ENCODE results near the gene RSRC1.
"Not testable (repeated sequence)": the region's sequence is repeated elsewhere in the genome, so short reads cannot be mapped to it uniquely, and the experiment has no call there.

RSRC1 gene

GRCh38 chr3:158531334-158531733 lies 421.4 kb downstream of the RSRC1 start:
- DNase-seq (ENCODE audit: low read depth): no peak

DNA sequence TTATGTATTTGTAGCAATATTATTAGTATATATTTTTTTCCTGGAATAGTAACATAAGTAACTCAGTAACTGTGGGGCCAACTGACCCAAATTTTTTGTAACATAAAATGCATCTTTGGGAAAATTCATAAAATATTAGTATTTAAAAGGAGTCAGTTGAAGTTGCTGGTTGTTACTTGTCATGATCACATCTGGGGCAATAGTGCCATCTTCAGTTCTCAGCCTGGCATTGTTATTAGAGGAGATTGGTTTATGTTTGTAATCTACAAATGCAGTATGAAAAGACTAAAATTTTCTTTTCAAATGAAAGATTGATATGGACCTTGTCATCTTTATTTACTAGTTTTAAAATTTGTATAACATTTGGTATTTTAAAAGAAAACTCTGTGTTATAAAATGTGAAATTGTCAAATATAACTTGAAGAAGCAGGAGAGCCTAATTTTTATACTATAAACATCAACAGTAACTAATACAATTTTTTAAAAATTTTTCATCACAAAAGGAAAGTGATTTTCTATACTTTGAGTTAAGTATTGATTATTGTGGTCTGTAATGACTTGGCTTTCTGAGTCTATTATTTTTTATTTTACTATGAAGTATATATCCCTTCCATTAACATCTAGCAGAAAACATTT lies 422.3 kb downstream of the RSRC1 start:
- DNase-seq (ENCODE audit: low read depth): peak; percentile 63

DNA sequence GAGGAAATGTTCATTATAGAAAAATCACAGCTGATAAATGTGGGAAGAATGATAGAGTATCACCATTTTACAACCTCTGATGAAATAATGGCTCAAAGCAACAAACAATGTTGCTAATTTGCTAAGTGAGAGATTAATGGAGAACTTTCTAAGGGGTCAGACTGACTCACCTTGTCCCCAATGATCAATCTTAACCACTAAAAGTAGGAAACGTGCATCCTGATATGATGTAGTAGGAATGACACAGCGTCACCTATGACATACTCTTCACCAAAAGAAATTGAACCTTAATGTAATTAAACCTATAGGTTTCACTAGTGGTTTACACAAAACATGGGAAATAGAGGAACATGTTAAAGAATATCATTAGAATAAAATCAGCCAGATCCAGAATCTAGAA lies 426.0 kb downstream of the RSRC1 start:
- DNase-seq (ENCODE audit: low read depth): no peak

DNA sequence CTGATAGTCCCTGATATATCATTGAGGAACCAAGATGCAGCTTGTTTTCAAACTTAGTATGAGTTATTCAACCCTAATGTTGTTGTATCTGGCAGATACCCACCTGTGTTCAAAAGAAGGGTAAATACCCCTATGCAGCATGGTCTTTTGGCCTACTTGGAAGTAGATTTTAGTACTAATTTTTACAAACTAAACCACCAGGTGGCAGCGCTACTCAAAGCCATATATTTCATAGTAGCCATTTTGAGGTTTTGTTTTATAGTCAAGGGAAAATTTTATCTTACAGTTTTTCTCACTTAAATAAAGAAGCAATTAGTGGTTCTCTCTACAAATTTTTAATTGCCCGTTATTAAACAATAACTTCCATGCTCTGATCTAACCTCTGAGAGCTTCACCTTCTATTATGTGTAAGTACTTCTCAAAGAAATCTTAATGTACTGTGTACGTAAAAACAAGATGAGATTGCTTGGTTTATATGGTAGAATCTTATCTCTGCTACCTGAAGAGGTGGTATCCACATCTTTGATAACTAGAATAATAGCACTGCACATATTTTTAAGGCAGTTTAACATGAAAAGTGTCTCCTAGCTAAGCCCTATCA lies 429.6 kb downstream of the RSRC1 start:
- peak; percentile 71 for DNase-seq (ENCODE audit: low read depth)

DNA sequence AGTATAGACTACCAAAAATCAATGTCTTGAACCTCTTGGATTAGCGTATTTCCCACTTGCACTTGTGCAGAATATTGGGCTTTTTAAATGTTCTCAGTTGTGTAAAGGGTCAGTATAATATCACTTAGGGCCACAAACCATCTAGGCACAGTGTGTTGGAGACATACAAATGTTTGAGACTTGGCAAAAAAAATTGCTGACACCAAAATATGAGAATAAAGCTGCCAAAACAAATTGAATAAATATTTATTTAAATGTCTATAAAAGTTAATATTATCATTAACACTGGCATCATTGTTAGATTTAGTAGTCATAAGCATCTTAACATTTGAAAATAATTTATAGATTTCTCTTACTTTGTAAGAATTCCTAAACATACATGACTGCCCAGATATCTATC lies 430.2 kb downstream of the RSRC1 start:
- DNase-seq (ENCODE audit: low read depth): no peak

DNA sequence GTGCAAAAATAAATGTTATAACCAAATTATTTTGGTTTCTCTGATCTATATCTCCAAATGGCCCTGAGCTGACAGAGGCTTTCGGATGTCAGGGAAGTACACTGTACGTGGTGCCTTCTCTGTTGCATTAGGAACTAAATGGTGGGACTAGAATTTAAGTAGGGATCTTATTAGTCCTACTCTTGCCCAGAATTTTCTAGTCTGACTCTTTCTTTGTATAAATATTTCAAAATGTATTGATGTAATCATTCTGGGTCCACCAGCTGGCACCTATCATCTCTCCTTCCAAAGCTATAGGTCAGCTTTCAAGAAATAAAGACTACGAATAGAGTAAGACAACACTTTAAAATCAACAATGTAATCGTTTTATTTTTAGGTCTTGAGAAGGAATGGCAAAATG lies 438.8 kb downstream of the RSRC1 start:
- DNase-seq (ENCODE audit: low read depth): no peak

DNA sequence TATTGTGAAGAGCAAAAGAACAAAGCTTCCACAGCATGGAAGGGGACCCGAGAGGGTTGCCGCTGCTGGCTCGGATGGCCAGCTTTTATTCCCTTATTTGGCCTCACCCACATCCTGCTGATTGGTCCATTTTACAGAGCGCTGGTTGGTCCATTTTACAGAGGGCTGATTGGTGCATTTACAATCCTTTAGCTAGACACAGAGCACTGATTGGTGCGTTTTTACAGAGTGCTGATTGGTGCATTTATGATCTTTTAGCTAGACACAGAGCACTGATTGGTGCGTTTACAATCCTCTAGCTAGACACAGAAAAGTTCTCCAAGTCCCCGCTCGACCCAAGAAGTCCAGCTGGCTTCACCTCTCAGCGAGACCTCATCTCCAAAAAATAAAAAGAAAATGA lies 440.0 kb downstream of the RSRC1 start:
- not testable (repeated sequence) for DNase-seq (ENCODE audit: low read depth)

GRCh38 chr3:158552124-158552523 lies 442.2 kb downstream of the RSRC1 start:
- DNase-seq (ENCODE audit: low read depth): no peak

DNA sequence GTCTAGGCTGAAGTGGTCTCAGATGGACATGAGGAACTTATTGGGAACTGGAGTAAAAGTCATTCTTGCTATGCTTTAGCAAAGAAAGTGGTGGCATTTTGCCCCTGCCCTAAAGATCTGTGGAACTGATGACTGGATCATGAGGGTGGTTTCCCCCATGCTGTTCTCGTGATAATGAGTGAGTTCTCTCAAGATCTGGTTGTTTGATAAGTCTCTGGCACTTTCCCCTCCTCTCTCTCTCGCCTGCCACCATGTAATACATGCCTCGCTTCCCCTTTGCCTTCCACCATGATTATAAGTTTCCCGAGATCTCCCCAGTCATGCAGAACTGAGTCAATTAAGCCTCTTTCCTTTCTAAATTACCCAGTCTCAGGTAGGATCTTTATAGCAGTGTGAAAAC lies 449.6 kb downstream of the RSRC1 start:
- no peak for DNase-seq (ENCODE audit: low read depth)

GRCh38 chr3:158560979-158561378 lies 451.1 kb downstream of the RSRC1 start:
- no peak for DNase-seq (ENCODE audit: low read depth)

- DNase-seq (ENCODE audit: low read depth): no peak
Observed at GRCh38 chr3:158562674-158563073, 452.8 kb downstream of the RSRC1 start.

GRCh38 chr3:158563076-158563475 lies 453.2 kb downstream of the RSRC1 start:
- DNase-seq (ENCODE audit: low read depth): no peak

DNA sequence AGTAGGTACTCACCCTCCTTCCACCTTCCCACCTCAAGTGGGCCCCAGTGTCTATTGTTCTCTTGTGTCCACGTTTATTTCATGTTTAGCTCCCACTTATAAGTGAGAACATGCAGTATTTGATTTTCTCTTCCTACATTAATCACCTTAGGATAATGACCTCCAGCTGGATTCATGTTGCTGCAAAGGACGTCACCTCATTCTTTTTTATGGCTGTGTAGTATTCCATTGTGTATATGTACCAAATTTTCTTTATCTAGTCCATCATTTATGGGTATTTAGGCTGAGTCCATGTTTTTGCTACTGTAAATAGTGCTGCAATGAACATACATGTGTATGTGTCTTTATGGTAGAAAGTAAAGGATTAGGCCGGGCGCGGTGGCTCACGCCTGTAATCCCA lies 455.2 kb downstream of the RSRC1 start:
- DNase-seq (ENCODE audit: low read depth): no peak

- DNase-seq (ENCODE audit: low read depth): peak; percentile 60
Observed at GRCh38 chr3:158568784-158569183, 458.9 kb downstream of the RSRC1 start.

DNA sequence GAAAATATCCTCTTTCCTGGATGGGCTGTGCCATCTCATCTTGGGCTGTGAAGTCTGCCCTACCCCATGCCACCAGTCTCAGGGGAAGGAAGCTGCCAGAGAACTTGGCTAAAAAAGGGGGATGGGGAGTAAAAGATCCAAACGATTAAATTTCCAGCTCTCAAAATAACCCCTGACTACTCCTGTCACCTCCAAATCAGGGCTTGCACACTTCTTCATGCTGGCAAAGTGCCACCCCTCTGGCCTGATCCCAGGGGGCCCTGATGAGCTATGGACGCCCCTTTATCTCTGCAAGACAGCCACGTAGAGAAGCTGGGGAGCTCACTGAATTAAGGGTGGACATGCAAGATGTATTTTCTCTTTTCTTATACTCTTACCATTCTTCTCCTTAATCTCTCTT lies 459.9 kb downstream of the RSRC1 start:
- DNase-seq (ENCODE audit: low read depth): no peak

- peak; percentile 96 for DNase-seq (ENCODE audit: low read depth)
Observed at GRCh38 chr3:158570999-158571702, 461.3 kb downstream of the RSRC1 start, which contains the start of gene MLF1. Gene MLF1 (plus strand): TSS chr3:158571194. CDS start chr3:158571301, 107 bp downstream.

GRCh38 chr3:158571969-158572765 lies 462.3 kb downstream of the RSRC1 start:
- DNase-seq (ENCODE audit: low read depth): no peak

DNA sequence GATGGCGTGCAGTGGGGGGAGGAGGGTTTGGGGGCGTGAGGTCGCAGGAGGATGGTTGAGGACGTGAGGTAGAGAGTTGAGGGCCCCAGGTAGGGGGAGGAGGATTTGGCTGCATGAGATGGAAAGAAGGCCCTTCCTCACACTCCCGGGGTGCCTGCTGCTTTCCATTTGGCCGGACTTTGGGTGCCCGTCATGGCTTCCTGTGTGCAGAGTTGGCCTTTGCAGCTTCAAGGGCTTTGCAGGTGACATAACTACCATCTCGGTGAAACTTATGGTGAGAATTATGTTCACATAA lies 462.8 kb downstream of the RSRC1 start:
- no peak for DNase-seq (ENCODE audit: low read depth)

DNA sequence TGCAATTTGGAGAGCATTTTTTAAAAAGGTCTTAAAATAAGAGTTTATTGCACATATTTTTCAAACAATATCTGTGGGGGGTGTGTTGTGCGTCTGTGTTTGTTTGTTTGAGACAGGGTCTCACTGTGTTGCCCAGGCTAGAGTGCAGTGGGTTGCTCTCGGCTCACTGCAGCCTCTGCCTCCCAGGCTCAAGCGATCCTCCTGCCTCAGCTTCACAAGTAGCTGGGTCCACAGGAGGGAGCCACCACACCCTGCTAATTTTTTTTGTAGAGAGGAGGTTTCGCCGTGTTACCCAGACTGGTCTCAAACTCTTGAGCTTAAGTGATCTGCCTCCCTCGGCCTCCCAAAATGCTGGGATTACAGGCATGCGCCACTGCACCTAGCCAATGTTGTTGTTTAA lies 463.8 kb downstream of the RSRC1 start:
- peak; percentile 12 for DNase-seq (ENCODE audit: low read depth)

- DNase-seq (ENCODE audit: low read depth): no peak
Observed at GRCh38 chr3:158574646-158575045, 464.8 kb downstream of the RSRC1 start.

DNA sequence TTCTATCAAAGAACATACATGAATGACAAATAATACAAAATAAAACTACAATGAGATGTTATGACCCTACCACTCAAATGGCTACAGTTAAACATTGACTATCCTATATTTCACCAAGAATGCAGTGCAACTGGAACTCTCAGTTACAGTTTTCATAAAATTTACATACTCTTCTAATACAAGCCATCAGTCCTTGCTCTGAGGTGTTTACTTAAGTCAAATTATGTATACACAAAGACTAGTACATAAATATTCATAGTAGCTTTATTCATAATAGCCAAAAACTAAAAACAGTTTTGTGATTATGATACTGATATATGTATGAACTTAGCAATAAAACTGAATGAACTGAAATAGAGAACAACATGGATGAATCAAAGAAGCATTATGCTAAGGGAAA lies 480.3 kb downstream of the RSRC1 start:
- DNase-seq (ENCODE audit: low read depth): no peak
